HL-60/S4 (cell line): Measurements from ENCODE around the gene SIRT7.

ENCODE experiments used
- in situ Hi-C: fragments of 300-500 bp; cut with MboI; formaldehyde crosslinking; loops from 2 replicates; pipeline ENCODE4 v1.14.3; 2022; ENCODE audit warnings: low sequenced_read_pairs

Gene SIRT7

GRCh38 chr17:81907219-81908145 is 10.5 kb downstream of the SIRT7 start:
- in situ Hi-C loops, result no loop called here

DNA sequence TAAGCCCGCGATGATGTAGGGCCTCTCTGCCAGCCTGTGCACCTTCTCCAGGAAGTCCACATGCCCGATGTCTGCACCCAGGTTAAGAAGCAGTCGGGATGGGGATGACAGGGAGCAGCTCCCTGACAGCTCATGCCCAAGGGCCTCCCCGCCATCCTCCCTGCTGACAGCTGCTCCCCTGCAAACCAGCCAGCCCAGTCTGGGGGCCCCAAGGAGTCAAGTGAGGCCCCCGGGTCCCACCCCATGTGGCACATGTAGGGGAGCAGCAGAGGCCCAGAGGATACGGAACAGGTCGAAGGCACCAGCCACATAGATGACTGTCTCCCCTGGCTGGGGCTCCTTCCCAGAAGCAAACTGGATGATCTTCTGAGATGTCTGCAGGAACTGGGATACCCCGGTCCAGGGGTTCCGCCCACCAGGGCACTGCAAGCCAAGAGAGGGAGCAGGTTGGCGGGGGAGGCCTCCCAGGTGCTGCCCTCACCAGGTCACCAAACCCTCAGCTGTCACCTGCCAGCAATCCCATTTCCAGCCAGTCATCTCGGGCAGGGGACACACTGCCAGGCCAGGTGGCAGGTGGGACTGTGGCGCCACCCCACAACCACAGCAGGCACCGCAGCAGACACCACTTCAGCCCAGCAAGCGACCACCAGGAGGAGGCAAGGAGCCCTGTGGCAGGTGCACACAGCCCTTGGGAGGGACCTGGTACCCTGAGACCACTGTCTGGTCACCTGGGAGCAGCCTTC is 11.3 kb downstream of the SIRT7 start:
- in situ Hi-C loops, result no loop called here

- in situ Hi-C loops, result no loop called here
Observed at GRCh38 chr17:81905993-81906392, 12.0 kb downstream of the SIRT7 start.

DNA sequence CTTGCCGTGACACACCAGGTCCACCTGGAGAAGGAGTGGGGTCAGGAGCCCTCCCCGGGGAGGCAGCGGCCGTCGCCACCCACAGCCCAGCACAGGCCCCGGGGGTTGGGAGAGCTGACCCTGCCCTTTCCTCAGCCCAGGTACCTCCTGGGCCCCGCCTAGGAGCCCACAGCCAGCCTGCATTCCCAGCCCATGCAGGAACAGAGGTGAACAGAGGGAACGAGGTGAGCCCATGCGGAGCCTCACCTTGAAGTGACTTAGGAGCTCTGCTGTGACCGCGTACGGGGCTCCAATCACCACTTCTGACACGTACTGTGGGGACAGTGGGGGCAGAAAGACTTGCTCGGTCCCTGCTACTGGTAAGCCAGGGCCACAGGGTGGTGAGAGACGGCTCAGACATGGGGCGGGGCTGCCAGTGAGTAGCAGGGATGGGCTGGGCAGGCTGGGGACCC is 12.5 kb downstream of the SIRT7 start:
- in situ Hi-C loops, result no loop called here

- in situ Hi-C loops, result no loop called here
Observed at GRCh38 chr17:81904600-81905423, 13.2 kb downstream of the SIRT7 start.

DNA sequence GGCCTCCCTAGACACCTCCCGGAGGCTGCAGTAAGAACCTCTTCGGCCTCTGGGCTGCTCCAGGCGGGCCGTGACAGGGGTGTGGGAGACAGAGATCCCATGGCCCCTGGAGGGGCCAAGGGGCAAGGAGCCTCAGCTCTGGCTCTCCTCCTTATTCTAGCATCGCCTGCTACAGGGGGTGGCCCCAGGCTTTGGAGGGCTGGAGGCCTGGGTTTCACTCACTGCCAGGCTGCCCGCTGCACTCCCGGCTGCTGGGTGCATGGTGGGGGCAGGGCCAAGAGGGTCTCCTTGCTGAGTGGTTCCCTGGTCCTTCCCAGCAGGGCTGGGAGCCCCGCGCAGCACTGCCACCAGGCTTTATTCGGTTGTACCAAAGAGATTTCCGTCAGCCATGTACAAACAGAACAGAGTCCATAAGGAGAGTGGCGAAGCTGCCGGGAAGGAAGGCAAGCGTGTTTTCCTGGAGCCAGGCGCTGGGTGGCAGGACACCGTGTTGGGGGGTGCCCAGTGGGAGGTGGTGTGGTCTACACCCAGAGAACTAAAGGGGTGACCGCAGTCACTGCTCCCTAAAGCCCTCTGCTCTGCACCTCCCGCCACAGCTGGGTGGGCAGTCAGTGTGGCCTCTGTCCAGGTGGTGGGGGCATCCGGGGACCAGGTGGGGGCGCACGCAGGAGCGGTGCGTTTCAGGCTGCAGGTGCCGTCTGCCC is 13.9 kb downstream of the SIRT7 start:
- in situ Hi-C loops, result no loop called here

GRCh38 chr17:81903415-81903831 is 14.6 kb downstream of the SIRT7 start:
- in situ Hi-C loops, result no loop called here

GRCh38 chr17:81902653-81903414 is 15.1 kb downstream of the SIRT7 start:
- in situ Hi-C loops, result no loop called here

DNA sequence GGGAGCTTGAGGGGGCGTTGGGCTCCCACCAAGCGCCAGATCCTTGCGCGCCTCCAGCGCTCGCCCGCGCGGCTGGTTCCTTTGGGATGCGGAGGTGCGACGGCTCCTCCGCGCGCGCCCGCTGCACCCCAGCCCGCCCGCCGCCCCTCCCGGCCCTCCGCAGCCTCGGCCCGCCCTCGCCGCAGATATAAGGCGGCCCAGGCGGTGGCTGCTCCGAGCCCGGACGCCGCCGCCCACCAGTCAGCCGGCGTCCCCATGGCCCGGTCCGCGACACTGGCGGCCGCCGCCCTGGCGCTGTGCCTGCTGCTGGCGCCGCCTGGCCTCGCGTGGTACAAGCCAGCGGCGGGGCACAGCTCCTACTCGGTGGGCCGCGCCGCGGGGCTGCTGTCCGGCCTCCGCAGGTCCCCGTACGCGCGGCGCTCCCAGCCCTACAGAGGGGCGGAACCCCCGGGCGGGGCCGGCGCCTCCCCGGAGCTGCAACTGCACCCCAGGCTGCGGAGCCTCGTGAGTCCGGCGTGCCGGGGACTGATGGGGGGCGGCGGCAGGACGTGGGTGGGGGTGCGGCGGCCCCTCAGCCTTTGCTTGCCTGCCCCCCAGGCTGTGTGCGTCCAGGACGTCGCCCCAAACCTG is 15.8 kb downstream of the SIRT7 start, which contains the start of gene NPB:
NPB (plus strand) TSS at position 216 of the 630 bp plus-strand sequence; CDS start at position 256, 40 bp downstream.
- in situ Hi-C loops, result no loop called here

DNA sequence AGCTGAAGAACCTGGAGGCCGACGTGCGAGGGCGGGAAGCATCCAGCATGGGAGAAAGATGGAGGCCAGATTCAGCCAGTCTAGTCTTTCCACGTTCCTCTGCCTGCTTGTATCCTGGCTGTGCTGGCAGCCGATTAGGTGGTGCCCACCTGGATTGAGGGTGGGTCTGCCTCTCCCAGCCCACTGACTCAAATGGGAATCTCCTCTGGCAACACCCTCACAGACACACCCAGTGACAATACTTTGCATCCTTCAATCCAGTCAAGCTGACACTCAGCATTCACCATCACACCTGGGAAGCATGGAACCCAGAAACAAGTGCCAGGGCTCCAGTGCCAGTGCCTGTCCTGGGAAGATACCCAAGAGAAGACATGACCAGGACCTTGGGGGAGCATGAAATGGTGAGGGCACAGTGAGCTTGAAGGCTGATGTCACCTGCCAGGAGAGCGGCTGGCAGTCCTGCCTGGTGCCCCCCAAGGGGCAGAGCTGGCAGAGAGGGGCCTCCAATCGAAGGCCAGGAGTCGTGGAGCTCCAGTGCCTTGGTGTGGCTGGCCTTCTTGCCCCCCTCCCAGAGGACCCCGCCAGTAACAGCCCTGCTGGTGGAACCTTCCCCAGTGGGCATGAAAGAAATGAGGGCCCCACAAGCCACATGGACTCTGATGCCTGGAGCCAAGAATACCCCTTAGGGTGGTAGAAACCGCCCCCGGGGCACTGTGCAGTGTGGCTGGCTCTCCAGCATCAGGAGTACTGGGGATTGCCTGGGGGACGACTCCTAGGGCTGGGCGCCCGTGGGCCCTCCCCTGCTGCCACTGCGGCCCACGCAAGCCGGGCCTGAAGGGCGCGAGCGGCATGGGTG is 16.6 kb downstream of the SIRT7 start:
- in situ Hi-C loops, result no loop called here

- in situ Hi-C loops, result no loop called here
Observed at GRCh38 chr17:81900181-81900820, 17.7 kb downstream of the SIRT7 start.

GRCh38 chr17:81899514-81900166 is 18.3 kb downstream of the SIRT7 start:
- in situ Hi-C loops, result no loop called here

GRCh38 chr17:81898885-81899284 is 19.1 kb downstream of the SIRT7 start:
- in situ Hi-C loops, result no loop called here

DNA sequence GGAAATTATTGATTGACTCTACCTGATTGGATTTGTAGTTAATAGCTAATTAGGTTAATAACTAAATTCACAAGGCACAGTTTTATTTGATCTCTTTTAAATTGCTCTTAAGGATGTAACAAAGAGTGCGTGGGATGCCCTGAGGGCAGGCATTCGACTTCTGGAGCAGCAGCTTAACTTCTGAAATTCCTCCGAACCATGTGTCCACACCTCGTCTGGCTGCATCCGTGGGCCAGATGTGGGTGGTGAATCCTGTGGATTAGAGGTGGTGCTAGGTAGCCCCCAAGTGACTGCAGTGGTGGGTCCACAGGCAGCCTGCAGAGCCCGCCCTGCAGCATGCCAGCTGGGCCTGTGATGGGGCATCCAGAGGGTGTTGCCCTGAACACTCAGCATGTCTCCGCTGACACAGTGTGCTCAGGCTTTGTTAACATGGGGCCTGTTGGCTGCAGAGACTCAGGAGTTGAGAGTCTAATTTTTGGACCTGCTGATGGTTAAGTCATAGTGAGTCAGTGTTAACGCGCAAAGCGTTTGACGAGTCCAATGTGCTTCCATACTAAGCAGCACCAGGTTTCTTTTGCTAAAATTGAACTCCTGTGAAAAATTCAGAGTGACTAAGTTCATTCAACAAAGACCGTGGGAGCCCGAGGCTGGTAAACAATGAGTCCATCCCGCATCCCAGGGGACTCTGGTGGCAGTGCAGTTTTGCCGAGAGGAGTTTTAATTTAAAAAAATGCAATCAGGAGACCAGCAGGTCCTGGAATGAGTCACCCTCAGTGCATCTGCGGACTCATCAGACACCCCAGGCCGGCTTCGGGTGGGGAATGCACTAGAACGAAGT is 19.7 kb downstream of the SIRT7 start:
- in situ Hi-C loops, result no loop called here

GRCh38 chr17:81895400-81895799 is 22.6 kb downstream of the SIRT7 start:
- in situ Hi-C loops, result no loop called here

- in situ Hi-C loops, result no loop called here
Observed at GRCh38 chr17:81891303-81891552, 26.7 kb downstream of the SIRT7 start.
